ENCODE measurements around the gene LRRC53. TPM values are rescaled to one million over a fixed set of nuclear protein-coding genes. Genes with fewer than 3 reads are reported as not detected.

Gene LRRC53
- total RNA-seq, 2 experiments from 2014 or later = not detected

GRCh38 chr1:74522148-74522547, 9.7 kb upstream of the LRRC53 start:
- H3K36me3 Mint-ChIP-seq (ENCODE audit: low read depth) = no peaks in the 10 kb centered on the region
- no peaks in the 10 kb centered on the region for H3K4me1 Mint-ChIP-seq
- no peak overlapping the region for H3K4me3 Mint-ChIP-seq
- H3K9me3 Mint-ChIP-seq (ENCODE audit: low read depth) = no peaks in the 10 kb centered on the region
- no peak overlapping the region for H3K27ac Mint-ChIP-seq
- peaks cover 4% of the 10 kb centered on the region for H3K27me3 Mint-ChIP-seq
- intact Hi-C loops (cut with DNase I, micrococcal nuclease) = no loop called here
- no peak for ATAC-seq
- ChIA-PET CTCF (no interaction called here), POLR2A (no interaction called here)
- no peak for DNase-seq

- ChIA-PET CTCF (no interaction called here), POLR2A (no interaction called here)
- intact Hi-C loops (cut with DNase I, micrococcal nuclease) = no loop called here
- no peaks in the 10 kb centered on the region for H3K36me3 Mint-ChIP-seq (ENCODE audit: low read depth)
- H3K27ac Mint-ChIP-seq = no peak overlapping the region
- no peak overlapping the region for H3K4me3 Mint-ChIP-seq
- no peaks in the 10 kb centered on the region for H3K4me1 Mint-ChIP-seq
- no peaks in the 10 kb centered on the region for H3K9me3 Mint-ChIP-seq (ENCODE audit: low read depth)
- H3K27me3 Mint-ChIP-seq = peaks cover 4% of the 10 kb centered on the region
- DNase-seq = no peak
- no peak for ATAC-seq
These were observed 5.2 kb upstream of the LRRC53 start for GRCh38 chr1:74517599-74518051.

GRCh38 chr1:74513411-74514300, 1.2 kb upstream of the LRRC53 start:
- Mint-ChIP-seq H3K27ac (no peak overlapping the region), H3K36me3 (ENCODE audit: low read depth) (no peaks in the 10 kb centered on the region), H3K9me3 (ENCODE audit: low read depth) (no peaks in the 10 kb centered on the region), H3K4me3 (no peak overlapping the region), H3K27me3 (peaks cover 3% of the 10 kb centered on the region), H3K4me1 (no peaks in the 10 kb centered on the region)
- intact Hi-C loops (cut with DNase I, micrococcal nuclease) = no loop called here
- POLR2A ChIA-PET = interaction anchor here (0.7 kb wide), 1 partner anchor 19 kb away, joined by 5 read pairs; no protein-coding TSS in a partner anchor
- DNase-seq = no peak
- ATAC-seq = no peak
- CTCF ChIA-PET = interaction anchor here (2.3 kb wide), 1 partner anchor 10 kb away, joined by 9 read pairs; no protein-coding TSS in a partner anchor

- Mint-ChIP-seq H3K36me3 (ENCODE audit: low read depth) (no peaks in the 10 kb centered on the region), H3K27me3 (peaks cover 6% of the 10 kb centered on the region), H3K4me3 (no peak overlapping the region), H3K9me3 (ENCODE audit: low read depth) (no peaks in the 10 kb centered on the region), H3K4me1 (no peaks in the 10 kb centered on the region), H3K27ac (no peak overlapping the region)
- ATAC-seq (no peak), DNase-seq (no peak)
- ChIA-PET POLR2A (no interaction called here), CTCF (no interaction called here)
- intact Hi-C loops (cut with DNase I, micrococcal nuclease) = loop anchor here in 1 of 2 experiments (10.0 kb wide), 1 partner anchor 176 kb away; no protein-coding TSS in a partner anchor
These were observed 4.0 kb downstream of the LRRC53 start for GRCh38 chr1:74508449-74508848.

GRCh38 chr1:74505928-74506710, 6.3 kb downstream of the LRRC53 start:
- Mint-ChIP-seq H3K9me3 (ENCODE audit: low read depth) (no peaks in the 10 kb centered on the region), H3K27ac (no peak overlapping the region), H3K4me1 (no peaks in the 10 kb centered on the region), H3K27me3 (peaks cover 5% of the 10 kb centered on the region), H3K36me3 (ENCODE audit: low read depth) (no peaks in the 10 kb centered on the region), H3K4me3 (no peak overlapping the region)
- ChIA-PET CTCF (interaction anchor here (0.7 to 1.1 kb wide), 3 partner anchors 19 to 183 kb away, joined by 3 read pairs; no protein-coding TSS in a partner anchor), POLR2A (interaction anchor here (0.5 kb wide), 1 partner anchor 1225 kb away, joined by 3 read pairs; no protein-coding TSS in a partner anchor)
- DNase-seq (no peak), ATAC-seq (no peak)
- intact Hi-C loops (cut with DNase I, micrococcal nuclease) = loop anchor here in 1 of 2 experiments (10.0 kb wide), 1 partner anchor 179 kb away; no protein-coding TSS in a partner anchor

- Mint-ChIP-seq H3K27me3 (peaks cover 5% of the 10 kb centered on the region), H3K4me3 (no peak overlapping the region), H3K4me1 (no peaks in the 10 kb centered on the region), H3K9me3 (ENCODE audit: low read depth) (no peaks in the 10 kb centered on the region), H3K27ac (no peak overlapping the region), H3K36me3 (ENCODE audit: low read depth) (no peaks in the 10 kb centered on the region)
- intact Hi-C loops (cut with DNase I, micrococcal nuclease) = loop anchor here in 1 of 2 experiments (10.0 kb wide), 1 partner anchor 180 kb away; no protein-coding TSS in a partner anchor
- CTCF ChIA-PET = interaction anchor here (0.7 to 1.0 kb wide), 2 partner anchors 12 to 109 kb away, joined by 3 to 4 read pairs; no protein-coding TSS in a partner anchor
- DNase-seq (no peak), ATAC-seq (no peak)
- POLR2A ChIA-PET = no interaction called here
These were observed 7.4 kb downstream of the LRRC53 start for GRCh38 chr1:74504933-74505512.

- intact Hi-C loops (cut with DNase I, micrococcal nuclease) = loop anchor here in 1 of 2 experiments (10.0 kb wide), 1 partner anchor 180 kb away; no protein-coding TSS in a partner anchor
- H3K27ac Mint-ChIP-seq = no peak overlapping the region
- ChIA-PET CTCF (interaction anchor here (0.6 to 2.0 kb wide), 8 partner anchors 8 to 963 kb away, joined by 3 to 9 read pairs (median 4); partner anchors contain the start of gene LRRC53), POLR2A (no interaction called here)
- DNase-seq (peak; percentile 68), ATAC-seq (peak; percentile 81)
- no peaks in the 10 kb centered on the region for H3K4me1 Mint-ChIP-seq
- peaks cover 5% of the 10 kb centered on the region for H3K27me3 Mint-ChIP-seq
- H3K36me3 Mint-ChIP-seq (ENCODE audit: low read depth) = no peaks in the 10 kb centered on the region
- no peaks in the 10 kb centered on the region for H3K9me3 Mint-ChIP-seq (ENCODE audit: low read depth)
- H3K4me3 Mint-ChIP-seq = no peak overlapping the region
These were observed 8.1 kb downstream of the LRRC53 start for GRCh38 chr1:74504125-74504932.

- POLR2A ChIA-PET = no interaction called here
- Mint-ChIP-seq H3K27ac (no peak overlapping the region), H3K9me3 (ENCODE audit: low read depth) (no peaks in the 10 kb centered on the region), H3K4me1 (no peaks in the 10 kb centered on the region), H3K4me3 (no peak overlapping the region), H3K36me3 (ENCODE audit: low read depth) (no peaks in the 10 kb centered on the region), H3K27me3 (peaks cover 5% of the 10 kb centered on the region)
- ATAC-seq (no peak), DNase-seq (no peak)
- CTCF ChIA-PET = interaction anchor here (0.7 to 2.0 kb wide), 6 partner anchors 8 to 432 kb away, joined by 3 to 9 read pairs (median 4); partner anchors contain the start of gene LRRC53
- intact Hi-C loops (cut with DNase I, micrococcal nuclease) = loop anchor here in 1 of 2 experiments (10.0 kb wide), 1 partner anchor 182 kb away; no protein-coding TSS in a partner anchor
These were observed 9.6 kb downstream of the LRRC53 start for GRCh38 chr1:74502858-74503257.

GRCh38 chr1:74502432-74502831, 10.0 kb downstream of the LRRC53 start:
- no peak overlapping the region for H3K4me3 Mint-ChIP-seq
- no peak for ATAC-seq
- CTCF ChIA-PET = interaction anchor here (1.7 to 2.0 kb wide), 2 partner anchors 10 to 432 kb away, joined by 3 to 9 read pairs; partner anchors contain the start of gene LRRC53
- H3K36me3 Mint-ChIP-seq (ENCODE audit: low read depth) = no peaks in the 10 kb centered on the region
- POLR2A ChIA-PET = no interaction called here
- H3K4me1 Mint-ChIP-seq = no peaks in the 10 kb centered on the region
- intact Hi-C loops (cut with DNase I, micrococcal nuclease) = loop anchor here in 1 of 2 experiments (10.0 kb wide), 1 partner anchor 182 kb away; no protein-coding TSS in a partner anchor
- peaks cover 5% of the 10 kb centered on the region for H3K27me3 Mint-ChIP-seq
- no peak for DNase-seq
- H3K9me3 Mint-ChIP-seq (ENCODE audit: low read depth) = no peaks in the 10 kb centered on the region
- no peak overlapping the region for H3K27ac Mint-ChIP-seq

- no peaks in the 10 kb centered on the region for H3K36me3 Mint-ChIP-seq (ENCODE audit: low read depth)
- no peaks in the 10 kb centered on the region for H3K4me1 Mint-ChIP-seq
- ChIA-PET POLR2A (no interaction called here), CTCF (no interaction called here)
- intact Hi-C loops (cut with DNase I, micrococcal nuclease) = no loop called here
- H3K27me3 Mint-ChIP-seq = peaks cover 1% of the 10 kb centered on the region
- H3K27ac Mint-ChIP-seq = no peak overlapping the region
- no peak overlapping the region for H3K4me3 Mint-ChIP-seq
- no peaks in the 10 kb centered on the region for H3K9me3 Mint-ChIP-seq (ENCODE audit: low read depth)
- no peak for DNase-seq
- ATAC-seq = no peak
These were observed 13.5 kb downstream of the LRRC53 start for GRCh38 chr1:74498901-74499300.
